Tibial nerve (tissue), 4 donors: ENCODE data around the gene POLR3A. TPM values are rescaled to one million over a fixed set of nuclear protein-coding genes. Genes with fewer than 3 reads are reported as not detected.

Experiments used
- DNase-seq, 2 donors: peaks; one replicate each; pipeline ENCODE4 v3.0.0-alpha.2; 2019; ENCODE audit warnings: low spot score in 2 of 2
- H3K27ac ChIP-seq, 4 donors: fragments of 200-600 bp; sonication (generic) in 3 of 4; one replicate each; pipeline ENCODE4 v1.5.1; 2017 to 2019; ENCODE audit warnings: mild to moderate bottlenecking in 1 of 4
- H3K27me3 ChIP-seq, 2 donors: fragments of 200-600 bp; sonication (generic) in 1 of 2; one replicate each; pipeline versions ENCODE4 v1.5.1 to v1.6.0; 2017 to 2019
- H3K36me3 ChIP-seq, 3 donors: fragments of 200-600 bp; sonication (generic); one replicate each; pipeline ENCODE4 v1.5.1; 2018 to 2019
- H3K4me1 ChIP-seq, 4 donors: fragments of 200-600 bp; sonication (generic) in 3 of 4; one replicate each; pipeline ENCODE4 v1.5.1; 2017 to 2019
- H3K4me3 ChIP-seq, 4 donors: fragments of 200-600 bp; sonication (generic) in 3 of 4; one replicate each; pipeline ENCODE4 v1.5.1; 2017 to 2019; ENCODE audit warnings: mild to moderate bottlenecking in 1 of 4, moderate library complexity in 1 of 4
- H3K9me3 ChIP-seq, 4 donors: fragments of 200-600 bp; sonication (generic) in 3 of 4; one replicate each; pipeline ENCODE4 v1.5.1; 2017 to 2019
- EP300 ChIP-seq, 2 donors: sonication (generic); formaldehyde crosslinking; IDR thresholded peaks; one replicate each; pipeline ENCODE4 v1.6.1; 2017; ENCODE audit warnings: antibody characterized with exemption in 2 of 2, mild to moderate bottlenecking in 1 of 2
- POLR2A ChIP-seq, 2 donors: fragments of 450-650 bp; IDR thresholded peaks; one replicate each; pipeline ENCODE4 v1.6.1; 2017; ENCODE audit warnings: antibody characterized with exemption in 2 of 2, mild to moderate bottlenecking in 2 of 2, moderate library complexity in 2 of 2
- WGBS, 2 donors: methylation state at CpG; one replicate each; pipeline ENCODE4 v1.1.5; 2018; 5-methylcytosine and 5-hydroxymethylcytosine counted together
- total RNA-seq, 4 donors: library from RNA; depleted of rRNA; stranded (reverse); fragments of >200 nt; gene quantifications; one replicate each; pipeline ENCODE4 v1.1.0, GENCODE V29; 2016
- TF ChIP-seq, protein P1 (sequence below), 5 experiments: fragments of 200-600 bp in 3 of 5; fragments of 450-650 bp in 2 of 5; sonication (generic) in 3 of 5; IDR thresholded peaks; one replicate each; pipeline ENCODE4 v1.5.1; 2016 to 2019; ENCODE audit warnings: antibody characterized with exemption in 5 of 5, mild to moderate bottlenecking in 3 of 5, moderate library complexity in 2 of 5

The POLR3A gene
- total RNA-seq, 4 donors from 2014 or later = 10.2 to 16.8 (median 11.4) TPM

GRCh38 chr10:78033637-78034470, 4.5 kb upstream of the POLR3A start, which contains the start of gene RPS24:
Gene RPS24 (plus strand): TSS chr10:78033863. CDS start chr10:78033902, 39 bp downstream.
- Histone ChIP-seq H3K36me3 (peaks cover 0 to 38% (median 24%) of the 10 kb centered on the region in 3 donors), H3K27me3 (no peaks in the 10 kb centered on the region), H3K4me3 (peak within 1 kb of the TSS; percentile 72 to 82 (median 75)), H3K4me1 (peaks cover 0 to 59% (median 12%) of the 10 kb centered on the region in 4 donors), H3K9me3 (no peaks in the 10 kb centered on the region), H3K27ac (peak within 1 kb of the TSS; percentile 60 to 82 (median 78))
- DNase-seq = peak; percentile 92 to 96
- TF ChIP-seq EP300 (IDR thresholded peaks at IDR 0.05) (peak; percentile 30 to 95), POLR2A (IDR thresholded peaks at IDR 0.05) (peak; percentile 72 to 74)
- TF ChIP-seq, protein P1, sequence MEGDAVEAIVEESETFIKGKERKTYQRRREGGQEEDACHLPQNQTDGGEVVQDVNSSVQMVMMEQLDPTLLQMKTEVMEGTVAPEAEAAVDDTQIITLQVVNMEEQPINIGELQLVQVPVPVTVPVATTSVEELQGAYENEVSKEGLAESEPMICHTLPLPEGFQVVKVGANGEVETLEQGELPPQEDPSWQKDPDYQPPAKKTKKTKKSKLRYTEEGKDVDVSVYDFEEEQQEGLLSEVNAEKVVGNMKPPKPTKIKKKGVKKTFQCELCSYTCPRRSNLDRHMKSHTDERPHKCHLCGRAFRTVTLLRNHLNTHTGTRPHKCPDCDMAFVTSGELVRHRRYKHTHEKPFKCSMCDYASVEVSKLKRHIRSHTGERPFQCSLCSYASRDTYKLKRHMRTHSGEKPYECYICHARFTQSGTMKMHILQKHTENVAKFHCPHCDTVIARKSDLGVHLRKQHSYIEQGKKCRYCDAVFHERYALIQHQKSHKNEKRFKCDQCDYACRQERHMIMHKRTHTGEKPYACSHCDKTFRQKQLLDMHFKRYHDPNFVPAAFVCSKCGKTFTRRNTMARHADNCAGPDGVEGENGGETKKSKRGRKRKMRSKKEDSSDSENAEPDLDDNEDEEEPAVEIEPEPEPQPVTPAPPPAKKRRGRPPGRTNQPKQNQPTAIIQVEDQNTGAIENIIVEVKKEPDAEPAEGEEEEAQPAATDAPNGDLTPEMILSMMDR (IDR thresholded peaks at IDR 0.05) = peak in 3 of 5 experiments; percentile 10 to 15 (median 11)
- 0 to 2% methylated on average over 36 to 39 of the region's 55 CpGs for WGBS, 2 donors

GRCh38 chr10:78033387-78033636, 4.0 kb upstream of the POLR3A start:
- Histone ChIP-seq H3K27me3 (no peaks in the 10 kb centered on the region), H3K4me3 (peak overlapping the region in 3 of 4 donors; percentile 72 to 77 (median 73)), H3K27ac (peak overlapping the region in 2 of 4 donors; percentile 38 to 82), H3K4me1 (peaks cover 0 to 59% (median 17%) of the 10 kb centered on the region in 4 donors), H3K9me3 (no peaks in the 10 kb centered on the region), H3K36me3 (peaks cover 0 to 32% (median 24%) of the 10 kb centered on the region in 3 donors)
- no peak for TF ChIP-seq EP300 (IDR thresholded peaks at IDR 0.05)
- 1 to 2% methylated on average over 4 of the region's 4 CpGs for WGBS, 2 donors
- DNase-seq = no peak

GRCh38 chr10:78028438-78029268, 662 bp downstream of the POLR3A start:
- Histone ChIP-seq H3K27me3 (no peaks in the 10 kb centered on the region), H3K27ac (peak overlapping the region in 3 of 4 donors; percentile 69 to 93 (median 83)), H3K4me3 (peak overlapping the region; percentile 62 to 87 (median 73)), H3K9me3 (no peaks in the 10 kb centered on the region), H3K4me1 (peaks cover 0 to 34% (median 12%) of the 10 kb centered on the region in 4 donors), H3K36me3 (peaks cover 0 to 27% (median 9%) of the 10 kb centered on the region in 3 donors)
- WGBS, 2 donors = 42 to 43% methylated on average over 36 of the region's 36 CpGs
- no peak for DNase-seq
- TF ChIP-seq, protein P1 (IDR thresholded peaks at IDR 0.05) = no peak
- TF ChIP-seq POLR2A (IDR thresholded peaks at IDR 0.05) (no peak), EP300 (IDR thresholded peaks at IDR 0.05) (no peak)

DNA sequence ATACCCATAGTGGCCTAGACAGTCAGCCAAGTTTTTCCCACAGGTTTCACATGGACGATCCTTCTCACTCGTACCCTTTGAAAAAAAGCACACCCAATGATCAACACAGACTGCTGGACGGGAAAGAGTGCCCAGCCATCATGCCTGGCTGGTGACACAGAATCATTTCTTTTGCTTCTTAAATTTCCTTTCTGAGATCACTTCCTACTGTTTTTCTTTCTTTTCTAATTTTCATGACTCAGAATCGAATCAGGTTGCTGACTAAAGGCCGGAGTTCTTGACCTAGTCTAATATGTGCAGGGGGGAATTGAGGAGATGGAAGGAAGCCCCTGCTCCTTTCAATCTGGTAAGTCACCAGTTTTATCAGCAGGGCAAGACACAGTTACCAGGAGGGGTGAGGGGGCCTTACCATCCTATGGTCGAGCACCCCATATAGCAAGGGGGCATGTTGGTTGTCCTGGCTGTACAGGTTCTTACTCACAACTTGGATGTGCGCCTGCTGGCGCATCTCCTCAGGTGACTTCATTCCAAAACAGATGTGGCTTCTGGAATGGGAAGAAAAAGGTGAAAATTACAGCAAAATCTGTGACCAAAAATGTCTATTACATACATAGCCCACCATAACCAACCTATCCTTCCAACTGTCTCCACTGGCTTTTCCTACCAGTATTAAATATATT, 3.5 kb downstream of the POLR3A start:
- H3K4me1 ChIP-seq = peaks cover 0 to 29% (median 12%) of the 10 kb centered on the region in 4 donors
- no peak for TF ChIP-seq POLR2A (IDR thresholded peaks at IDR 0.05)
- TF ChIP-seq, protein P1 (IDR thresholded peaks at IDR 0.05) = no peak
- TF ChIP-seq EP300 (IDR thresholded peaks at IDR 0.05) = no peak
- H3K4me3 ChIP-seq = no peak overlapping the region
- H3K27ac ChIP-seq = no peak overlapping the region
- no peaks in the 10 kb centered on the region for H3K9me3 ChIP-seq
- H3K36me3 ChIP-seq = peaks cover 0 to 55% (median 18%) of the 10 kb centered on the region in 3 donors
- H3K27me3 ChIP-seq = no peaks in the 10 kb centered on the region
- WGBS, 2 donors = 81 to 86% methylated on average over 8 of the region's 8 CpGs
- no peak for DNase-seq

DNA sequence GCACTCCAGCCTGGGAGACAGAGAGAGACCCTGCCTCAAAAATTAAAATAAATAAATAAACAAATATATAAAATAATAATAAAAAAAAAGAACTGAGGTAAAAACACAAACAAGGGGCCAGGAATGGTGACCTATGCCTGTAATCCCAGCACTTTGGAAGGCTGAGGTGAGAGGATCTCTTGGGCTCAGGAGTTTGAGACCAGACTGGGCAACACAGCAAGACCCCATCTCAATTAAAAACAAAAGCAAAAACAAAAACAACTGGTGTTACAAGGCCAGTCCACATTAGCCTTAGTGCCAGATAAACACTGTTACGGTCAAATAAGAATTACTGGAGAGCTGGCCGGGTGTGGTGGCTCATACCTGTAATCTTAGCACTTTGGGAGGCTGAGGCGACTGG, 5.6 kb downstream of the POLR3A start:
- Histone ChIP-seq H3K4me1 (peaks cover 0 to 20% (median 12%) of the 10 kb centered on the region in 4 donors), H3K36me3 (peaks cover 0 to 76% (median 20%) of the 10 kb centered on the region in 3 donors), H3K27ac (no peak overlapping the region), H3K9me3 (no peaks in the 10 kb centered on the region), H3K4me3 (no peak overlapping the region), H3K27me3 (no peaks in the 10 kb centered on the region)
- 93 to 98% methylated on average over 3 of the region's 3 CpGs for WGBS, 2 donors
- TF ChIP-seq POLR2A (IDR thresholded peaks at IDR 0.05) (no peak), EP300 (IDR thresholded peaks at IDR 0.05) (no peak)
- TF ChIP-seq, protein P1 (IDR thresholded peaks at IDR 0.05) = no peak
- no peak for DNase-seq
